ENCODE data around the gene ARHGAP31.

DNA sequence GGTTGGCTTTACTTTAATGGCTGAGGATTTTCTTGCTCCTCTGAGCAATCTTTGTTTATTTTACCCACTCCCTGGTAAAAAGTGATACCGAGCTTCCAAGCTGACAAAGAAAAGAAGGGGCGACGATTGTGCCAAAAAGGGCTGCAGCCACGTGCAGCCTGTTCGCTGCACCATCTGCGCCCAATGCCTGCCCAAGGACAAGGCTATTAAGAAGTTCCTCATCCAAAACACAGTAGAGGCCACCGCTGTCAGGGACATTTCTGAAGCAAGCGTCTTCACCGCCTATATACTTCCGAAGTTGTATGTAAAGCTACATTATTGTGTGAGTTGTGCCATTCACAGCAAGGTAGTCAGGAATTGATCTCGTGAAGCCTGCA lies 4.4 kb downstream of the ARHGAP31 start:
- TF ChIP-seq CTCF (conservative IDR thresholded peaks at IDR 0.05; ENCODE audit: low read depth in 2 of 2) (no peak), EZH2 (IDR thresholded peaks at IDR 0.05; ENCODE audit: low read depth, unreplicated experiment) (no peak), POLR2AphosphoS5 (IDR thresholded peaks at IDR 0.05; ENCODE audit: low read depth) (no peak), STAT1 (IDR thresholded peaks at IDR 0.05; ENCODE audit: unreplicated experiment) (no peak), JUNB (IDR thresholded peaks at IDR 0.05; ENCODE audit: unreplicated experiment) (no peak), REST (IDR thresholded peaks at IDR 0.05; ENCODE audit: unreplicated experiment) (no peak), NANOG (IDR thresholded peaks at IDR 0.05; ENCODE audit: borderline replicate concordance) (no peak)

Measured in GM23338 (cell line).